HEK293 (cell line): Measurements from ENCODE around the gene SFXN2.

Experiments used
- BCL11A ChIP-seq: fragments of 450-650 bp; formaldehyde crosslinking; IDR thresholded peaks from 2 replicates; pipeline ENCODE4 v1.5.1; 2016; ENCODE audit warnings: low read depth, missing biosample characterization, missing genetic modification characterization
- KLF8 ChIP-seq: fragments of 450-650 bp; formaldehyde crosslinking; IDR thresholded peaks from 2 replicates; pipeline ENCODE4 v1.5.1; 2016; ENCODE audit warnings: missing biosample characterization, missing genetic modification characterization
- MEIS1 ChIP-seq: sonication (generic); formaldehyde crosslinking; IDR thresholded peaks from 2 replicates; pipeline ENCODE4 v1.8.1; 2022; ENCODE audit warnings: missing genetic modification reagents, mild to moderate bottlenecking, borderline replicate concordance
- RBAK ChIP-seq: fragments of 450-650 bp; formaldehyde crosslinking; IDR thresholded peaks from 2 replicates; pipeline ENCODE4 v1.5.1; 2016; ENCODE audit warnings: missing biosample characterization, missing genetic modification characterization
- REPIN1 ChIP-seq: fragments of 450-650 bp; formaldehyde crosslinking; IDR thresholded peaks from 2 replicates; pipeline ENCODE4 v1.5.1; 2017; ENCODE audit warnings: missing biosample characterization, missing genetic modification characterization, low read depth
- TRIM28 ChIP-seq: IDR thresholded peaks from 2 replicates; pipeline ENCODE4 v1.6.1; 2011; ENCODE audit warnings: low read length, control low read depth, borderline replicate concordance
- WT1 ChIP-seq: fragments of 450-650 bp; formaldehyde crosslinking; IDR thresholded peaks from 2 replicates; pipeline ENCODE4 v1.5.1; 2016; ENCODE audit warnings: missing biosample characterization, missing genetic modification characterization
- ZBTB17 ChIP-seq: fragments of 450-650 bp; formaldehyde crosslinking; IDR thresholded peaks from 2 replicates; pipeline ENCODE4 v1.5.1; 2016; ENCODE audit warnings: missing biosample characterization, missing genetic modification characterization
- ZBTB7A ChIP-seq: fragments of 450-650 bp; formaldehyde crosslinking; IDR thresholded peaks from 2 replicates; pipeline ENCODE4 v1.5.1; 2016; ENCODE audit warnings: low read depth, missing biosample characterization, missing genetic modification characterization
- ZFP37 ChIP-seq: fragments of 450-650 bp; formaldehyde crosslinking; IDR thresholded peaks from 2 replicates; pipeline ENCODE4 v1.5.1; 2016; ENCODE audit warnings: missing biosample characterization, missing genetic modification characterization
- ZNF121 ChIP-seq: fragments of 450-650 bp; formaldehyde crosslinking; IDR thresholded peaks from 2 replicates; pipeline ENCODE4 v1.5.1; 2016; ENCODE audit warnings: missing biosample characterization, missing genetic modification characterization
- ZNF132 ChIP-seq: fragments of 450-650 bp; formaldehyde crosslinking; IDR thresholded peaks from 2 replicates; pipeline ENCODE4 v1.5.1; 2017; ENCODE audit warnings: missing biosample characterization, missing genetic modification characterization, borderline replicate concordance
- ZNF140 ChIP-seq: fragments of 450-650 bp; formaldehyde crosslinking; IDR thresholded peaks from 2 replicates; pipeline ENCODE4 v1.5.1; 2016; ENCODE audit warnings: missing biosample characterization, missing genetic modification characterization
- ZNF146 ChIP-seq: fragments of 450-650 bp; formaldehyde crosslinking; IDR thresholded peaks from 2 replicates; pipeline ENCODE4 v1.5.1; 2016; ENCODE audit warnings: missing biosample characterization, missing genetic modification characterization
- ZNF24 ChIP-seq: fragments of 450-650 bp; formaldehyde crosslinking; IDR thresholded peaks from 2 replicates; pipeline ENCODE4 v1.5.1; 2016; ENCODE audit warnings: missing biosample characterization, missing genetic modification characterization
- ZNF292 ChIP-seq: fragments of 450-650 bp; formaldehyde crosslinking; IDR thresholded peaks from 2 replicates; pipeline ENCODE4 v1.5.1; 2016; ENCODE audit warnings: low read depth, missing biosample characterization, missing genetic modification characterization, borderline replicate concordance
- ZNF394 ChIP-seq: fragments of 450-650 bp; formaldehyde crosslinking; IDR thresholded peaks from 2 replicates; pipeline ENCODE4 v1.5.1; 2016; ENCODE audit warnings: missing biosample characterization, missing genetic modification characterization, mild to moderate bottlenecking, moderate library complexity, borderline replicate concordance
- ZNF529 ChIP-seq: fragments of 450-650 bp; formaldehyde crosslinking; IDR thresholded peaks from 2 replicates; pipeline ENCODE4 v1.5.1; 2017; ENCODE audit warnings: missing genetic modification characterization, missing biosample characterization; ENCODE audit not compliant: insufficient replicate concordance
- ZNF558 ChIP-seq: fragments of 450-650 bp; formaldehyde crosslinking; IDR thresholded peaks from 2 replicates; pipeline ENCODE4 v1.5.1; 2016; ENCODE audit warnings: missing biosample characterization, missing genetic modification characterization
- ZNF585B ChIP-seq: fragments of 450-650 bp; formaldehyde crosslinking; IDR thresholded peaks from 2 replicates; pipeline ENCODE4 v1.5.1; 2016; ENCODE audit warnings: missing biosample characterization, missing genetic modification characterization
- ZNF791 ChIP-seq: fragments of 450-650 bp; formaldehyde crosslinking; IDR thresholded peaks from 2 replicates; pipeline ENCODE4 v1.5.1; 2016; ENCODE audit warnings: missing biosample characterization, missing genetic modification characterization
- ZNF830 ChIP-seq: fragments of 450-650 bp; IDR thresholded peaks from 2 replicates; pipeline ENCODE4 v1.5.0; 2018; ENCODE audit warnings: missing biosample characterization, missing genetic modification characterization, low read depth, mild to moderate bottlenecking, moderate library complexity
- TF ChIP-seq, protein P1 (sequence below): fragments of 450-650 bp; formaldehyde crosslinking; IDR thresholded peaks from 2 replicates; pipeline ENCODE4 v1.5.1; 2016; ENCODE audit warnings: missing biosample characterization, missing genetic modification characterization, borderline replicate concordance
- TF ChIP-seq, protein P2 (sequence below): fragments of 450-650 bp; formaldehyde crosslinking; IDR thresholded peaks from 2 replicates; pipeline ENCODE4 v1.5.1; 2017; ENCODE audit warnings: missing biosample characterization, missing genetic modification characterization
- TF ChIP-seq, protein P3 (sequence below): fragments of 450-650 bp; formaldehyde crosslinking; conservative IDR thresholded peaks from 2 replicates; pipeline ENCODE4 v1.5.1; 2016; ENCODE audit warnings: low read depth, missing biosample characterization, missing genetic modification characterization
- TF ChIP-seq, protein P4 (sequence below): fragments of 450-650 bp; formaldehyde crosslinking; IDR thresholded peaks from 2 replicates; pipeline ENCODE4 v1.5.1; 2016; ENCODE audit warnings: missing biosample characterization, missing genetic modification characterization

Gene SFXN2

DNA sequence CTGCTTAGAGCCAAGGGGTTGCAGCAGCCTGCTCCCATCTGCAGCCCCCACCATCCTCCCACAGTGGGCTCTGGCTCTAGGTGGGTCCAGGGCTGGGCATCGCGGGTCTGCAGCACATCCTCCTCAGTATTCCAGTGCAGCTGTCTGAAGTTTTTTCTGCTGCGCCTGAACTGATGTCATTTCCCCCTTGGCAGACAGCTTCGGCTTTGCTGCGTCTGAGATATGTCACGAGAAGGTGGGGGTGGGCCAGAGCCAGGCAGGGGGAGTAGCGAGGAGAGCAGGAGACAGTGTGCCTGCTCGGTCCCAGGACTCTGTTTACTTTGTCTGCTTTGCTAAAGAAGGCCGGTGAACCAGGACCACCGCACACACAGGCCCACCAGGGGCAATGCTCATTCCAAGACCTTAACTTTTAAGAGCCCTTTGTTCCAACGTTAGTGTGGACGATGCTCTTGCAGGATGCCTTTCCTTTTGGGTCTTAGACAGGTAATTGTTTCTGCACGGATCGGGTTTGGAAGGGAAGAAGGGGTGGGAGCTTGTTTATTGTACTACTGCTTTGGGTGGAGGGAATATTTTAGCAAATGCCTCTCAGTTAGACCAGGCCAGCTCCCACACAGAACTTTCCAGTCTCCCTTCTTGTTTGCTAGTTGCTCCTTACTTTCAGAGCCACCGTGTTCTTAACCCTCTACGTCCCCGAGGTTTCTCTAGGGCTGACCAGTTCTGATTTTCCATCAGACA is 61.7 kb downstream of the SFXN2 start (continued):
- no peak for TF ChIP-seq REPIN1 (tag by site-specific recombination)
- TF ChIP-seq ZNF292 (tag by site-specific recombination): no peak
- TF ChIP-seq ZNF529 (tag by site-specific recombination): no peak
- TF ChIP-seq ZNF791 (tag by site-specific recombination): no peak
- TF ChIP-seq ZNF146 (tag by site-specific recombination): no peak
- TF ChIP-seq RBAK (tag by site-specific recombination): no peak
- TF ChIP-seq, protein P1, sequence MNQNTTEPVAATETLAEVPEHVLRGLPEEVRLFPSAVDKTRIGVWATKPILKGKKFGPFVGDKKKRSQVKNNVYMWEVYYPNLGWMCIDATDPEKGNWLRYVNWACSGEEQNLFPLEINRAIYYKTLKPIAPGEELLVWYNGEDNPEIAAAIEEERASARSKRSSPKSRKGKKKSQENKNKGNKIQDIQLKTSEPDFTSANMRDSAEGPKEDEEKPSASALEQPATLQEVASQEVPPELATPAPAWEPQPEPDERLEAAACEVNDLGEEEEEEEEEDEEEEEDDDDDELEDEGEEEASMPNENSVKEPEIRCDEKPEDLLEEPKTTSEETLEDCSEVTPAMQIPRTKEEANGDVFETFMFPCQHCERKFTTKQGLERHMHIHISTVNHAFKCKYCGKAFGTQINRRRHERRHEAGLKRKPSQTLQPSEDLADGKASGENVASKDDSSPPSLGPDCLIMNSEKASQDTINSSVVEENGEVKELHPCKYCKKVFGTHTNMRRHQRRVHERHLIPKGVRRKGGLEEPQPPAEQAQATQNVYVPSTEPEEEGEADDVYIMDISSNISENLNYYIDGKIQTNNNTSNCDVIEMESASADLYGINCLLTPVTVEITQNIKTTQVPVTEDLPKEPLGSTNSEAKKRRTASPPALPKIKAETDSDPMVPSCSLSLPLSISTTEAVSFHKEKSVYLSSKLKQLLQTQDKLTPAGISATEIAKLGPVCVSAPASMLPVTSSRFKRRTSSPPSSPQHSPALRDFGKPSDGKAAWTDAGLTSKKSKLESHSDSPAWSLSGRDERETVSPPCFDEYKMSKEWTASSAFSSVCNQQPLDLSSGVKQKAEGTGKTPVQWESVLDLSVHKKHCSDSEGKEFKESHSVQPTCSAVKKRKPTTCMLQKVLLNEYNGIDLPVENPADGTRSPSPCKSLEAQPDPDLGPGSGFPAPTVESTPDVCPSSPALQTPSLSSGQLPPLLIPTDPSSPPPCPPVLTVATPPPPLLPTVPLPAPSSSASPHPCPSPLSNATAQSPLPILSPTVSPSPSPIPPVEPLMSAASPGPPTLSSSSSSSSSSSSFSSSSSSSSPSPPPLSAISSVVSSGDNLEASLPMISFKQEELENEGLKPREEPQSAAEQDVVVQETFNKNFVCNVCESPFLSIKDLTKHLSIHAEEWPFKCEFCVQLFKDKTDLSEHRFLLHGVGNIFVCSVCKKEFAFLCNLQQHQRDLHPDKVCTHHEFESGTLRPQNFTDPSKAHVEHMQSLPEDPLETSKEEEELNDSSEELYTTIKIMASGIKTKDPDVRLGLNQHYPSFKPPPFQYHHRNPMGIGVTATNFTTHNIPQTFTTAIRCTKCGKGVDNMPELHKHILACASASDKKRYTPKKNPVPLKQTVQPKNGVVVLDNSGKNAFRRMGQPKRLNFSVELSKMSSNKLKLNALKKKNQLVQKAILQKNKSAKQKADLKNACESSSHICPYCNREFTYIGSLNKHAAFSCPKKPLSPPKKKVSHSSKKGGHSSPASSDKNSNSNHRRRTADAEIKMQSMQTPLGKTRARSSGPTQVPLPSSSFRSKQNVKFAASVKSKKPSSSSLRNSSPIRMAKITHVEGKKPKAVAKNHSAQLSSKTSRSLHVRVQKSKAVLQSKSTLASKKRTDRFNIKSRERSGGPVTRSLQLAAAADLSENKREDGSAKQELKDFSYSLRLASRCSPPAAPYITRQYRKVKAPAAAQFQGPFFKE (tag by site-specific recombination): no peak
- peak; percentile 85 for TF ChIP-seq TRIM28
- no peak for TF ChIP-seq MEIS1 (CRISPR knock-in tag)
- TF ChIP-seq ZNF585B (tag by site-specific recombination): no peak
- no peak for TF ChIP-seq ZBTB7A (tag by site-specific recombination)
- no peak for TF ChIP-seq ZNF830
- TF ChIP-seq, protein P2, sequence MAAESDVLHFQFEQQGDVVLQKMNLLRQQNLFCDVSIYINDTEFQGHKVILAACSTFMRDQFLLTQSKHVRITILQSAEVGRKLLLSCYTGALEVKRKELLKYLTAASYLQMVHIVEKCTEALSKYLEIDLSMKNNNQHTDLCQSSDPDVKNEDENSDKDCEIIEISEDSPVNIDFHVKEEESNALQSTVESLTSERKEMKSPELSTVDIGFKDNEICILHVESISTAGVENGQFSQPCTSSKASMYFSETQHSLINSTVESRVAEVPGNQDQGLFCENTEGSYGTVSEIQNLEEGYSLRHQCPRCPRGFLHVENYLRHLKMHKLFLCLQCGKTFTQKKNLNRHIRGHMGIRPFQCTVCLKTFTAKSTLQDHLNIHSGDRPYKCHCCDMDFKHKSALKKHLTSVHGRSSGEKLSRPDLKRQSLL (tag by site-specific recombination): no peak
- TF ChIP-seq KLF8: no peak
- TF ChIP-seq, protein P3, sequence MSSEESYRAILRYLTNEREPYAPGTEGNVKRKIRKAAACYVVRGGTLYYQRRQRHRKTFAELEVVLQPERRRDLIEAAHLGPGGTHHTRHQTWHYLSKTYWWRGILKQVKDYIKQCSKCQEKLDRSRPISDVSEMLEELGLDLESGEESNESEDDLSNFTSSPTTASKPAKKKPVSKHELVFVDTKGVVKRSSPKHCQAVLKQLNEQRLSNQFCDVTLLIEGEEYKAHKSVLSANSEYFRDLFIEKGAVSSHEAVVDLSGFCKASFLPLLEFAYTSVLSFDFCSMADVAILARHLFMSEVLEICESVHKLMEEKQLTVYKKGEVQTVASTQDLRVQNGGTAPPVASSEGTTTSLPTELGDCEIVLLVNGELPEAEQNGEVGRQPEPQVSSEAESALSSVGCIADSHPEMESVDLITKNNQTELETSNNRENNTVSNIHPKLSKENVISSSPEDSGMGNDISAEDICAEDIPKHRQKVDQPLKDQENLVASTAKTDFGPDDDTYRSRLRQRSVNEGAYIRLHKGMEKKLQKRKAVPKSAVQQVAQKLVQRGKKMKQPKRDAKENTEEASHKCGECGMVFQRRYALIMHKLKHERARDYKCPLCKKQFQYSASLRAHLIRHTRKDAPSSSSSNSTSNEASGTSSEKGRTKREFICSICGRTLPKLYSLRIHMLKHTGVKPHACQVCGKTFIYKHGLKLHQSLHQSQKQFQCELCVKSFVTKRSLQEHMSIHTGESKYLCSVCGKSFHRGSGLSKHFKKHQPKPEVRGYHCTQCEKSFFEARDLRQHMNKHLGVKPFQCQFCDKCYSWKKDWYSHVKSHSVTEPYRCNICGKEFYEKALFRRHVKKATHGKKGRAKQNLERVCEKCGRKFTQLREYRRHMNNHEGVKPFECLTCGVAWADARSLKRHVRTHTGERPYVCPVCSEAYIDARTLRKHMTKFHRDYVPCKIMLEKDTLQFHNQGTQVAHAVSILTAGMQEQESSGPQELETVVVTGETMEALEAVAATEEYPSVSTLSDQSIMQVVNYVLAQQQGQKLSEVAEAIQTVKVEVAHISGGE (tag by site-specific recombination): peak; percentile 92
- no peak for TF ChIP-seq ZNF132 (tag by site-specific recombination)
- TF ChIP-seq BCL11A (tag by site-specific recombination): no peak
- TF ChIP-seq ZFP37 (tag by site-specific recombination): 0 out of 2 replicates have a peak, but pooled peaks have one; percentile 33
- TF ChIP-seq ZNF558 (tag by site-specific recombination): no peak
- no peak for TF ChIP-seq ZNF24
- TF ChIP-seq ZNF140 (tag by site-specific recombination): no peak
- peak; percentile 91 for TF ChIP-seq ZBTB17 (tag by site-specific recombination)
- peak; percentile 52; the same call in 1 of the 2 replicates for TF ChIP-seq ZNF394 (tag by site-specific recombination)
- TF ChIP-seq, protein P4, sequence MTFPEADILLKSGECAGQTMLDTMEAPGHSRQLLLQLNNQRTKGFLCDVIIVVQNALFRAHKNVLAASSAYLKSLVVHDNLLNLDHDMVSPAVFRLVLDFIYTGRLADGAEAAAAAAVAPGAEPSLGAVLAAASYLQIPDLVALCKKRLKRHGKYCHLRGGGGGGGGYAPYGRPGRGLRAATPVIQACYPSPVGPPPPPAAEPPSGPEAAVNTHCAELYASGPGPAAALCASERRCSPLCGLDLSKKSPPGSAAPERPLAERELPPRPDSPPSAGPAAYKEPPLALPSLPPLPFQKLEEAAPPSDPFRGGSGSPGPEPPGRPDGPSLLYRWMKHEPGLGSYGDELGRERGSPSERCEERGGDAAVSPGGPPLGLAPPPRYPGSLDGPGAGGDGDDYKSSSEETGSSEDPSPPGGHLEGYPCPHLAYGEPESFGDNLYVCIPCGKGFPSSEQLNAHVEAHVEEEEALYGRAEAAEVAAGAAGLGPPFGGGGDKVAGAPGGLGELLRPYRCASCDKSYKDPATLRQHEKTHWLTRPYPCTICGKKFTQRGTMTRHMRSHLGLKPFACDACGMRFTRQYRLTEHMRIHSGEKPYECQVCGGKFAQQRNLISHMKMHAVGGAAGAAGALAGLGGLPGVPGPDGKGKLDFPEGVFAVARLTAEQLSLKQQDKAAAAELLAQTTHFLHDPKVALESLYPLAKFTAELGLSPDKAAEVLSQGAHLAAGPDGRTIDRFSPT (tag by site-specific recombination): no peak
- TF ChIP-seq ZNF121 (tag by site-specific recombination): no peak
- no peak for TF ChIP-seq WT1
